NOMO-1 treated with DMSO at 0.1 percent for 48 hours (cell line): ENCODE measurements around the gene TMTC3.
A peak's percentile ranks its signal among the peaks of the same experiment; 100 is the strongest.
"Not testable (repeated sequence)": the region's sequence is repeated elsewhere in the genome, so short reads cannot be mapped to it uniquely, and the experiment has no call there.

Source experiments
- DNase-seq: peaks from one replicate; lab custom pipeline; 2025; ENCODE audit not compliant: unreplicated experiment; lab: John Stamatoyannopoulos, UW

The TMTC3 gene

DNA sequence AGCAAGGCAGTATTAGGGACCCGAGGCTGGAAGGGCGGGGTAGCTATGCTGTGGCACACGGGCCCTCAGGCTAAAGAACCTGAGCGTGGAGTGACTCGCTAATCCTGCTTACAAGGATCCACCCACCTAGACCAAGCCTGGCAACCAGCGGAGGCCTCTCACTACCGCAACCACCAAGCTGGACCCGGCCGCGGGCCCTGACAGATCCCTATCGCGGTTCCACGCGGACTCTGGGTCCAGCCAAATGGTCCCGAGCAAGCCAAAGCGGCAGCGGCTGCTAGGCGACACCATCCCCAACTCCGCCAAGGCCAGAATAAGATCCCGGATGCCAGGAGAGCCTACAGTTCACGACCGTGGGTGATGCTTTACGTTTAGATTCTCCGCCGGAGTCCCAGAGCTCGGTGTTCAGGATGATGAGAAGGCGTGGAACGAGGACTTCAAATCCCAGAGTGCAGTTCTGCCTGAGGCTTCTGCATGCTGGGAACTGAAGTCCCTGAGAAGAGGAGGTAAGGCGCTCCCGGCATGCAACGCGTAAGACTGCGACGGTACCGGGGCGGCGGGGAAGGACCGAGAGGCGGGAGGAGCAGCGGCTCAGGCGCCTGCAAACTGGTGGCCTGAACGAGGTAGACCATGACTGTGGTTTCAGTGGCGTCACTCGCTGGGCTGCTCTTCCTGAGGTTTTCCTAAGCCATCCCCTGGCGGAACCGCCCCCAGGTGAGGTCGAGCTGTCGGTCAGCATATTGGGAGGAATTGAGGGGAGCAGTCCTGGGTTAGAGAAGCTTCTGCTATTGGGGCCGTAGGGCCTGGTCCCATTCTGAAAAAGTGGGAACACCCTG, at the start of gene TMTC3, which contains the start of gene CEP290:
TSS of gene TMTC3 (plus strand) at position 534 of the 836 bp plus-strand sequence. CDS start 6,009 bp downstream, outside the sequence.
TSS of gene CEP290 (minus strand) at position 315 of the 836 bp plus-strand sequence. CDS start 781 bp downstream, outside the sequence.
- peak; percentile 99 for DNase-seq

DNA sequence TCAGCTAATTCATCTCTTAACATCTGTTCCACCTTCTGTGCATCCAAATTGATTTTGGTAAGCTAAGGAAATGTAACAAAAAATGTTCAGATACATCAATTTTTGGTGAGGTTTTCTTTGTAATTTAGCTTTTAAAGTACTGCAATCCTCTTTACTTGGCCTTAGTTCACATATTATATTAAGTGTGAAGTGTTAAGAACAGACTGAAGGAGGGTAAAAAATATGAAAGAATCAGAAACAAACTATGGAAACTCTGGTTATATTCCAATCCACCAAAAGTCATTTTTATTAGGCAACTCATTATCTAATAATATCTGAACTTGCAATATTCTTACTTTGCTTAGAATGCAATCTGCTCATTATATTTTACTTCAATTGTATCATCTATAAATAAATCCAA, 49.3 kb upstream of the TMTC3 start:
- no peak for DNase-seq

DNA sequence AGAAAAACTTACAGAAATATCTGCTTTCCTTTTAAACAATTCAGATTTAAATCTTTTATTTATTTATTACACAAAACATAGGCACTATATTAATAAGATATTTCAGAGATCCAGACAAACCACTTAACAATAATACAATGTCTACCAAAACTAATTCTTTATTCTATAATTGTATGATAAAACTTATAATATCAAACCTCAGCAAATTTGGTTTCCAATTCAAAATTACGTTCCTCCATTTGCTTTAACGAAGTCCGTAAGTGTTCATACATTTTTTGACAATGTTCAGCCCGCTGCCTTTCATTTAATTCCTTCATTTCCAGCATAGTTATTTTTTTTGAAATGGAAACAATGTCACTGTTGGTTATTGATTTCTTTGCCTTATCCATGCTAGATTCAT, 48.5 kb upstream of the TMTC3 start:
- no peak for DNase-seq

DNA sequence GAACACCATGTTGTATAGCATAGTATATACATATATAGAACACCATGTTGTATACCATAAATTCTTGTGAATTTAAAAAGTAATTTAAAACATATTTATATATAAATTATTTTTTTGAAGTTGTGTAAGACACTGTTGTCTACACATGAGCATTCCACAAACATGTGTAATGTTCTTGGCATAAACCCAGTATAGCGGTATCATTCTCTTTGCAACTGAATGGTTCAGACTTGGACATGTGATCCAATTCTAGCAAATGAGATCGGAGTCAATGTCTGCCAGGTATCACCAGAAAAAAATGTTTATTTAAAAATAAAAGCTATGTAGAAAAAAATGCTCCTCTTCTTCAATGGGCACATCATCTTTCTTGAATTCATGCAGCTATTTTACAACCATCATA, 34.1 kb upstream of the TMTC3 start:
- no peak for DNase-seq

DNA sequence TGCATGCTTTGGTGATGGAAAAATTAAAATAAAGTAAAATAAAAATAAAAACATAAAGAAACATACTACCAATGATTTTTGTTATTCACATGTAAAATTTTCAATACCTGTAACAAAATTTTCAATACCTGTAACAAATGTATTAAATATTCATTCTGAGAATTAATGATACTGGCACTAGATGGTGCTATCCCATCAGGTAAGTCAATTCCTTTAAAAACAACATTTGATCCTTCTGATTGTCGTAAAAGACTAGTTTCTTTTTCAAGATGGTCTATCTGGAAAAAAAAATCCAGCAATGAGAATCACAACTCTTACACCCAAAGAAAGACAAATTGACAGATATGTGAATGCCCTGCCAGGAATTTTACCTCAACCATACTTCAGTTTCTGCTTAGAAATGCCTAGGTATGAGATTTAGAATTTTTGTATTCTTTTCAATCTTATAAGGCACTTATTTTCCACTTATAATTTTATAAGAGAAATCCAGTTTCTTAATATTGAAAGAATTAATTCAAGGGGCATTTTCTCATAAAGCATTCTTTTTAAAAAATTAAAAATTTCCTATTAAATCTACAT, 30.9 kb upstream of the TMTC3 start:
- DNase-seq, result peak; percentile 6

DNA sequence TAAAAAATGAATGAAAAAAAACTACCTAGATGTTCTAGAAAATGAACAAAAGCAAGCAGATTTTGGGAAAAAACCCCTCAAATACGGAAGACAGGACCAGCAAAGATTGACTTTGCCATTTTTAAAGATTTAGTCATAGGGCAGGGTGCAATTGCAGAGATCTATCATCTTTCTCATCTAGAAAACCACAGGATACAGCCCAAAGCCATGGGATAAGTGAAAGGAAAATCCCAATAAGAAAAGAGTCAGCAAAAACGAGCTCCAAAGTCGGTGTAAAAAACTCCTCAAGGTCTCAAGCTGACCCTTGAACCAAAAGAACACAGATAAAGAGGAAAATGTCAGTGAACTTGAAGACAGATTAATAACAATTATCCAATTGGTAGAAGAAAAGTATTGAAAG, 28.2 kb upstream of the TMTC3 start:
- no peak for DNase-seq

DNA sequence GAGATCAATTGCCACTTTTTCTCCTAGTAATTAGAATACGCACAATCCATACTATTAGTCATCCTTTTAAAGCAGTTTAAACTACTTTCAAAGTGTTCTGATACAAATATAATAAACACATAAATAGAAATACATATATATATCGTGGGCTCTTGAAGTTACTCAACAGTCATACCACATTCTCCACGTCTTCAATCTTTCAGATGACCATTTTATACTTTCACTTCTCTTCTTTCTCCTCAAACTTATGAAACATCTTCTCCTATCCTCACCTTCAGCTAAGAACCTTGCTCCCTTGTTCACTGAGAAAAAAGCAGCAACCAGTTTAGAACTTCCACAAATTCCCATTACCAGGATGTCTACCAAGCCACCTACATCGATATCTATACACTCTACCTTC, 19.4 kb upstream of the TMTC3 start:
- peak; percentile 67 for DNase-seq

DNA sequence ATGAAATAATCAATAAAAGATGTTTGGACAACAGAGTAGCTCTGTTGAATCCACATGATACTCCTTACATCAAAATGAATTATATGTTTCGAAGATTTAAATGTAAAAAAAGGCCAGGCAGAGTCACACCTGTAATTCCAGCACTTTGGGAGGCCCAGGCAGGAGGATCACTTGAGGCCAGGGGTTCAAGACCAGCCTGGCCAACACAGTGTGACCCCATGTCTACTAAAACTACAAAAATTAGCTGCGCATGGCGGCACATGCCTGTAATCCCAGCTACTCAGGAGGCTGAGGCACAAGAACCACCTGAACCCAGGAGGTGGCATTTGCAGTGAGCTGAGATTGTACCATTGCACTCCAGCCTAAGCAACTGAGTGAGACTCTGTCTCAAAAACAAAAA, 15.0 kb upstream of the TMTC3 start:
- DNase-seq, result no peak

DNA sequence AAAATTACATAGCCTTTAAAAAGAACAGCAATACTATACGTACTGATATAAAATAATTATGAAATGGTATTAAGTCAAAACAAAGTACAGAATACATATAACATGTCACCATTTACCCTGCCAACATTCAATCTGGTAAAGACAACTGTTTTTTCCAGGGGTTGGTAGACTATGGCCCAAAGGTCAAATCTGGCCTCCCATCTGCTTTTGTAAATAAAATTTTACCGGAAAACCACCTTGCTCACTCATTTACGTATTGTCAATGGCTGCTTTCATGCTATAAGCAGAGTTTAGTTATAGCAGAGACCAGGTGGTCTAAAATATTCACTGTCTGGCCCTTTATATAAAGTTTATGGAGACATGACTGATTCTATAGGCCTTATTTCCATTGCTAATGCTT, 14.3 kb upstream of the TMTC3 start:
- no peak for DNase-seq

DNA sequence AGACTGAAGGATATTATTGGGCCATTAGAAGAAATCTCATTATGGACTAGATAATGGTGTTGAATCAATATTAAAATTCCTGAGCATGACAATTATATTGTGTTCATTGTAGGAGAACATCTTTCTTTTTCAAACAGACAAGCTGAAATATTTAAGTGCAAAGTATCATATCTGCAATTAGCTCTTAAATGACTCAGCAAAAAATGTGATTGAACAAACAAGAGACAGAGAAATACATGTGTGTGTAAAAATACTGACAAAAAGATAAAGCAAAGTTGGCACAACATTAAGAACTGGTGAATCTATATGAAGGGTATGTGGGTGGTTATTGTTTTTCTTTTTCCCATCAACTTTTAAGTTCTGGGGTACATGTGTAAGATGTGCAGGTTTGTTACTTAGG, 9.7 kb upstream of the TMTC3 start:
- no peak for DNase-seq

DNA sequence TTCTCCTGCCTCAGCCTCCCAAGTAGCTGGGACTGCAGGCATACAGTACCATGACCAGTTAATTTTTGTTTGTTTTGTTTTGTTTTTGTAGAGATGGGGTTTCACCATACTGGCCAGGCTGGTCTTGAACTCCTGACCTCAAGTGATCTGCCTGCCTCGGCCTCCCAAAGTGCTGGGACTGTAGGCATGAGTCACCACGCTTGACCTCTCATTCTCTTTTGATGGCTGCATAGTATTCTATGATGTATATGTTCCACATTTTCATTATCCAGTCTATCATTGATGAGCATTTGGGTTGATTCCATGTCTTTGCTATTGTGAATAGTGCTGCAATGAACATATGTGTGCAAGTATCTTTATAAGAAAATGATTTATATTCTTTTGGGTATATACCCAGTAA, 8.9 kb upstream of the TMTC3 start:
- DNase-seq, result not testable (repeated sequence)

DNA sequence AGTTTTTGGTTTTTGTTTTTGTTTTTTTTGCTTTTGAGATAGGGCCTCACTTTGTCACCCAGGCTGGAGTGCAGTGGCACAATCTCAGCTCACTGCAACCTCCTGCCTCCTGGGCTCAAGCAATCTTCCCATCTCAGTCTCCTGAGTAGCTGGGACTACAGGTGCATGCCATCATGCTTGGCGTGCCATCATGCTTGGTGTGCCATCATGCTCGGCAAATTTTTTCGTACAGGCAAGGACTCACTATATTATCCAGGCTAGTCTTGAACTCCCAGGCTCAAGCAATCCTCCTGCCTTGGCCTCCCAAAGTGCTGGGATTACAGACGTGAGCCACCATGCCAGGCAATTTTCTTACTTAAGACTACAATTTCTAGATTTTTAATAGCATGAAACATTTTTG, 2.4 kb upstream of the TMTC3 start:
- not testable (repeated sequence) for DNase-seq

DNA sequence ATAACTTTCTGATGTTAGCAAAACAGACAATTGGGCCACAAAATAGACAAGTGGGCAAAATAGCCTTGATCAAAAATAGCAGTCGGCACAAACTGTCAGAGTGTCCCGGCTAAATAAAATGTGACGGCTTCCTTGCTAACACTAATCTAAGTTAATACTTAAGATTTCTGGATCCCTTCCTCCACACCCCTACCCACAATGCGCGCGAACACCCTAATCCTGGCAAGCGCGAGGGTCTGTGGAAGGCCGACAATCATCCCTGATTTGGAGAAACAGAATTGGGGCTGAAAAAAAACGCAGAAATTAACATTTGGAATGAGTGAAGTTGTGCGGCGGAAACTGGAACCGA, 708 bp upstream of the TMTC3 start:
- no peak for DNase-seq

DNA sequence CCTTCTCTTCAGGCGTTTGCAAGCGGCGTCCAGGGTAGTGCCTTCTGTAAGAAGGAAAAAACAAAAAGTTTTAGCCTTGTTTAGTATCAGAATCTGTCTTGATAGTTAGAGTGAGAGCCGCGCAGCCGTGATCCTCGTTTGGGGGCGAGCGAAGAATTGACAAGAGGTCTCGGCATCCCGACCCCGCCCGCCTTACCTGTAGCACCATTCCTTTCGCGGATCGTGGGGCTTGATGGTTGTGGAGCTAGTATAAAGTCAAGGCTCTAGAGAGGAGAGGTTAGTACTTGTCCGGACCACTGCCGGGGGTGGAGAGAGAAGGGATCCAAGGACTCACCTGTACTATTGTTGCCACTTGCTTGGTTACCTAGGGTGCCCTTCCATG, 494 bp downstream of the TMTC3 start:
- no peak for DNase-seq

DNA sequence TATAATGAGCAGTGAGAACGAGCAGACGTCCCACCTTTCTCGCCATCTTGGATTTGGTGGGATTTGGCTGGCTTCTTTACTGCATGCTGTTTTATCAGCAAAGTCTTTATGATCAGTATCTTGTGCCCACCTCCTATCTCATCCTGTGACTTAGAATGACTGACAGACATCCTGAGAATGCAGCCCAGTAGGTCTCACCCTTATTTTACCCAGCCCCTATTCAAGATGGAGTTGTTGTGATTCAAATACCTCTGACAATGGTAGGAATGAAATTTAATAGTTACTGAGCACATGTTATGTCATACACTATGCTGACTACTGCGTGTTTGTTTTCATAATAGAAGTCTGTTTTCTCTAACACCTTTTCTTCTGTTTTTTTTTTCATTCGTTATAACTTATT, 1.9 kb downstream of the TMTC3 start:
- DNase-seq, result no peak

DNA sequence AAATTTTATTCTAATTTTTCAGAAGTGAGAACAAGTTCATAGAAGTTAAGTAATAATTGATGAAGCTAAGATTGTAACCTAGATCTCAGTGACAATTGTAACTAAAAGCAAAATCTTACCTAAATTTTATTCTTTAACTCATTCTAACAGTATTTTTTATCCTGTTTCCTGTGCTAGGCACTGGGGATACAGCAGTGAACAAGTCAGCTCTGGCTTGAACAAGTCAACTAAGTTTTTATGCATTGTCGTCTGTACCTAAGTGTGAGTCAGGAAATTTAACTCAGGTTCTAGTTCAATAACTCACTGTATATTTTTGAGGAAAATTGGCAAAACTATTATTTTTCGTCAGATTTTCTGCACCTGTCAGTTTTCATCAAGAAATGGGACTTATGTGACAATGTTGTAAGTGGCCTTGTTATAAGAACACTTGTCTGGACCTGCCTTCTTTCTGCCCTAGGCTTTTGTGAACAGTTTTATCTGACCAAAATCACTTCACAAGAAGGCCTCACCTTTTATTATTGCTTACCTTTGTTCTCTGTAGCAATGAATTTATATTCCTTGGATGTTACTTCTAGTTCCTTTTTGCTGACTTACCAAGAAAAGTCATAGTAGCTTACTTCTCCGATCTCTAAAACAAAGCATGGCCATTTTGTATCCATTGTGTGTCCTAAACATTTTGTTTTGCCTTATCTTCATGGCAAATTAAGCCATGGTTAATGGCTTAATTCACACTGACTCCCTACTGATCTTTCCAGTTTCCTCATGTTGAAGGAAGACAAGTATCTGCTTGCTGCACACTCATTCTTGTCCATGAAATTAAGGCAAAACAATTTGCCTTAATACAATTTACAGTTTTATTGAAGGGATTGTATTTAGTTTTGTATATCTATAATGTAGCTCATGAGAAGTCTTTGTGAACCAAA, 2.7 kb downstream of the TMTC3 start:
- no peak for DNase-seq

DNA sequence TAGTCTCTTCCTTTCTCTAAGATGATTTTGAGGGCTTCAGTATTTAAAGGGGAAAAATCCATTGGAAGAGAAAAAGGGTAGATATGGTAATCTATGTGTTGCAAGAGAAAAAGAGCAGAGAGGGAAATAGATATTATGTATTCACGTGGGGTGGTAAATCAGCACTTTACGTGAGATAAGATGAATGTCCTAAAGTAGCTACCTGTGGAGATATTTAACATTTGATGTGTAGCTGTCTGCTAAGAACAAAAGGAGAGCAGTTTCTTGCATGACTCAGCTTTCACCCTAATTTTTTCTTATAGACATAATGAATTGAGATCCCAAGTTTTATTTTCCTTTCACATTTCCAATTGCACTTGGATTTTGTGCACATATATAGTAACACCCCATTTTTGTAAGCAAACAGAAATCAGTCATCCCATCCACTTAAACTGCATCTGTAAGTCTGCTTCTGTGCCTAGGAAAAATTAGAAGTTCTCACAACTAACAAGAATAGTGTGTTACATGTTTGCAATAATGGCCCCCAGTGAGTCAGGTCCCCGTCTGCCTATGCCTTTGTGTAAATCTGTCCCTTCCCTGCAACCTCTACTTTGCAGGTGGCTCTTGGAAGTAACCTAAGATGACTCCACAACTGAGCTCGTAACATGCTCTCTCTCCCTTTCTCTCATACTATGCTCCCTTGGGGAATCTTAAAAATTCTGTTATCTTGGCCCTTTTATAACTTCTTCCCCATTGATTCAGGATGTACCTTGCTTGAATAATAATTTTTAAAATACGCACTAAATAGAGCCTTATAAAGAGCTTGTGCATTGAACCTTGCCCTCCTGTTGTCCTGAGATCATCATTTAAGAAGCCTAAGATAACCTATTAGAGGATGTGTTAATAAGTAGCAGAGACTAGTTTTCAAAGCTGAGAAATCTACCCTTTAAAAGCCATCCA, 3.7 kb downstream of the TMTC3 start:
- DNase-seq, result no peak

DNA sequence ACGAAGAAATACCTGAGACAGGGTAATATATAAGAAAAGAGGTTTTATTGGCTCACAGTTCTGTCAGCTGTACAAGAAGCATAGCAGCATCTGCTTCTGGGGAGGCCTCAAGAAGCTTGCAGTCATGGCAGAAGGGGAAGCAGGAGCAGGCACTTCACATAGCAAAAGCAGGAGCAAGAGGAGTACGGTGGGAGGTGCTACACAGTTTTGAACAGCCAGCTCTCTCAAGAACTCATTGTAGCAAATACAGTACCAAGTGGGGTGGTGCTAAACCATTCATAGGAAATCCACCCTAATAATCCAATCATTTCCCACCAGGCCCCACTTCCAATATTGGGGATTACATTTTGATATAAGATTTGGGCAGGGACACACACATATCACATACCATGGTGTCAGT, 8.0 kb downstream of the TMTC3 start:
- no peak for DNase-seq

DNA sequence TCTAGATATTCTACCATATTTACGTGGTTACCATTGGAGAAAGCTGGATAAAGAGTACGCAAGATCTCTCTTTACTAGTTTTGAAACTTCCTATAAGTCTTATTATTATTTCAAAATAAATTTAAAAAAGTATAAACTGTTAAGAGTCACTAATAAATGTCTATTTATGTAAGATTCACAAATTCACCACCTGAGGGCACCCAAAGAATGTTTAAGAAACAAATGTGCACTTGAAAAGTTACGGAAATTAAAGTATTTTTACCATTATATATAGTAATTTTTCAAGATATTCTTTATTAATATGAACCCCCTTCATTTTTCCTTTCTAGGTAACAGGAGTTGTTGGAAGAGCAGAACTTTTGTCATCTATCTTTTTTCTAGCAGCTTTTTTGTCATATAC, 11.9 kb downstream of the TMTC3 start:
- peak; percentile 21 for DNase-seq

DNA sequence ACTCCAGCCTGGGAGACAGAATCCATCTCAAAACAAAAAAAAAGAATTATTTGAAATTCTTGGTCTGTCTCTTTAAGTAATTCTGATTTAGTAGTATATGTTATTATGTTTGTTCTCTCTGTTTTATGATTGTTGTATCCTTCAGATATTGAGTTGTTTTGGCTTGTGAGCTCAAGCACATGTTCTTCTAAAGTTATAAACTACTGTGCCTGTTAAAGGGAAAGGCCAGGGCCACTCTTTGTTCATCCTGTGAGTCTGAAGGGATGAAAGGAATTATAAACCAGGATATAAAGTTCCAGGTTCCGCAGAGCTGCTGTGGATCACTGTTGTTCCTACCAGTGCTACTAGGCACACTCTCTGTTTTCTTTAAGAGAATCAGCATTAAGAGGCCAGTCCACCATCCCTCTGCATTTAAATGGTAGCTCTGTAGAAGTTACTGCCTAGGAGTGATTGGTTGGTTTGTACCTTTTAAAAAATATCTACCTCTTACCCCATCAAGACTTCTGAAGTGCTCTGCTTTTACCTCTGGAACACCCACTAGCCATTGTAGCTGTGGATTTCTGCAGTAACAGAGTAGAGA, 14.1 kb downstream of the TMTC3 start:
- no peak for DNase-seq
